Left lobe of liver (tissue), 2 donors: ENCODE data around the gene NR5A1. TPM values are rescaled to one million over a fixed set of nuclear protein-coding genes. Genes with fewer than 3 reads are reported as not detected.
A peak's percentile ranks its signal among the peaks of the same experiment; 100 is the strongest.

Experiments
- ATAC-seq: fragments of 200-7000 bp; cut with Tn5 transposase; one replicate; pipeline ENCODE4 v1.9.1; 2020; ENCODE audit warnings: mild to moderate bottlenecking, moderate library complexity
- DNase-seq: peaks from one replicate; pipeline ENCODE4 v3.0.0-alpha.2; 2020; ENCODE audit warnings: low spot score
- total RNA-seq: library from RNA; stranded (reverse); gene quantifications from one replicate; pipeline ENCODE4 v1.2.1, GENCODE V29; 2021
- donor health status: DM: no; HTN: no; CAD: no; lungs with moderate emphysema.
- donor health status: DM: no; HTN: yes; CAD: no.

NR5A1 gene
- 0.40 TPM for total RNA-seq

- ATAC-seq = no peak
- no peak for DNase-seq
Observed at GRCh38 chr9:124506931-124507879, at the start of gene NR5A1. TSS of gene NR5A1 (minus strand) at chr9:124507399. CDS start at chr9:124503395, 4,004 bp downstream.

DNA sequence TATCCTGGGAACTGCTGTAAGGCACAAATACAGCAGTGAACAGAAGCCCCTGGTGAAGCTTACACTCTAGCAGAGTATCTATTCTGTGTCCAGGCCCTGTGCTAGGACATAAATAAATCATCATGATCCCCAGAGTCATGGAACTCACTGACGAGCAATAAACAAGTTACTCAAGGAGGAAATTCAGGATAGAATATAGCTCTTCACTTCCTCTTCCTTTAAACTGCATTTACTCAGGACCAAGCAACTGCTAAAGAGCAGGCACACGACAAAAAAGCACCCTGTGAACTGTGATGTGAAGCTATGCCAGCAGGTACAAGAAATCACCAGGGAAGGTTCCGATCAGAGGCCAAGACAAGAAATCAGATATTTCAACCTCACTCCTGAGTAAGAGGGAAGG, 47.8 kb upstream of the NR5A1 start:
- ATAC-seq (no peak), DNase-seq (no peak)

GRCh38 chr9:124553738-124554137, 46.5 kb upstream of the NR5A1 start:
- no peak for DNase-seq
- no peak for ATAC-seq

GRCh38 chr9:124552273-124552605, 45.0 kb upstream of the NR5A1 start:
- ATAC-seq = peak; percentile 17
- DNase-seq = no peak

DNA sequence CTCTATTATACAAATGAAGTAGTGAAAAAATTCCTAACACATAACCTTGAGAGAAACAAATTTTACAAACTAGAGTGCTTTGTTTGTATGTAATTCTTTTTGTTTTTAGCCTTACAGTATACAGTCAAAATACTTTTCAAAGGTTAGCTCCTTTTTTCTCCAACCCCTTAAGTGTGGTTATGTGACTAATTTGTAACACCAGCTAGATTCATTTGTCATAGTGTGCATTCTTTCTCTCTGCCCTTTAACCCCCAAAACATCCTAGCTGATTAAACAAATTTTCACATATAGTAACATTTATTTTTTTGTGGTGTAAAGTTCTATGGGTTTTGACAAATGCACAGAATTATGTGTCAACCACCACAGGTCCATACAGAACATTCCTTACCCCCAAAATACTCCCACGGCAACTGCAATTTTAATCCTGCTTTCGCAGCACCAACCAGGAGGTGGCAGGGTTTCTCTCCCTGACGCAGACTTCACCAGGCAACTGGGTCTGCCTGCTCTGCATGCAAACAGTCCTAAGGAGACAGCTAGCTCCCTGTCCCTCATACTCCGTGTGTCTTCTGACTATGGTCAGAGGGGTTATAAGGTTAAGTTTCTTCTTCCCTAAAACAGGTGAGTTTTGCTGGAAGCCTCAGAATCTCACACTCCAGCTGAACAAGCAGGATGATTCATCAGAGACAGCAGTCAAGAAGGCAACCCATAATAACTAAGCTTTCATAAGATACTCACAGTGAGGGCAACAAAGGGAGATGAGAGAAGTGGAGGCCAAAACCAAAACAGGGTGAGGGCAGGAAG, 44.5 kb upstream of the NR5A1 start:
- DNase-seq = peak; percentile 49

GRCh38 chr9:124550072-124550471, 42.9 kb upstream of the NR5A1 start:
- ATAC-seq = no peak
- no peak for DNase-seq

More for the DNA sequence above, 44.5 kb upstream of the NR5A1 start:
- ATAC-seq = peak; percentile 95

DNA sequence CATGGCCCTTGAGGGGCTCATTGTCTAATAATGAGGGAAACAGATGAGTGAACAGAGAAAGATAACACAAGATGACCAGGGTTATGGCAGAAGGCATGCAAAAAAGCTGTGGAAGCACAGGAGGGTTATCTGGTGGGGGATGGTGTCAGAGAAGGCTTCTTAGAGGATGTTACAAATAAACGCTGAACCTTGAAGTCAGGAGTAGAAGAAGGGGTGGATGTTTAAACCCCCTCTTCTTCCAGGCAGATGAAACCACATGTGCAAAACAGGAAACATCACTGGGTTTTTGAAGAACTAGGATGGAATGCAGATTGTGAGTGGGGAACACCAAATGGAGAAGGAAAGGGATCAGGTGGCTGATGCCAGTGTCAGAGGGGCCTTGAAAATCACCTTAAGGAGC, 41.8 kb upstream of the NR5A1 start:
- ATAC-seq (no peak), DNase-seq (no peak)

- no peak for ATAC-seq
Observed at GRCh38 chr9:124544535-124544934, 37.3 kb upstream of the NR5A1 start.

GRCh38 chr9:124541824-124542223, 34.6 kb upstream of the NR5A1 start:
- DNase-seq (no peak), ATAC-seq (no peak)

More at GRCh38 chr9:124544535-124544934, 37.3 kb upstream of the NR5A1 start:
- DNase-seq = no peak

DNA sequence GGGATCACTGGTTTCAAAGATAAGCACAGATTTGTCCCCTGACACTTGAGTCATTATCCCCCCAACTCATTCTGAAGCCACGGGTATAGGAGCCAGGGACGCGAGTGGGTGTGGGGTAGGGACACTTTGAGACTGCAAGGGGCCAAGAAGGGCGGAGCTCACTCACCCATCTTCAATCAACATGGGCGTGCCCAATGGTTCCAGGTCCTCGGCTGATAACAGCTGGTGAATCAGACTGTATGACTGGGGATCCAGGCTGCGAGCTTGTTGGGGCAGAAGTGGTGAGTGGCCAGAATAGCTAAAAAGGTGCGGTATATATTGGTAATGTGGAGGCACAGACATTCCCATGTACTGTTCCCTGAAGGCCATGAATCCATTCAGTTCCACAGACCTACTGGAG, 30.7 kb upstream of the NR5A1 start:
- no peak for ATAC-seq
- no peak for DNase-seq

DNA sequence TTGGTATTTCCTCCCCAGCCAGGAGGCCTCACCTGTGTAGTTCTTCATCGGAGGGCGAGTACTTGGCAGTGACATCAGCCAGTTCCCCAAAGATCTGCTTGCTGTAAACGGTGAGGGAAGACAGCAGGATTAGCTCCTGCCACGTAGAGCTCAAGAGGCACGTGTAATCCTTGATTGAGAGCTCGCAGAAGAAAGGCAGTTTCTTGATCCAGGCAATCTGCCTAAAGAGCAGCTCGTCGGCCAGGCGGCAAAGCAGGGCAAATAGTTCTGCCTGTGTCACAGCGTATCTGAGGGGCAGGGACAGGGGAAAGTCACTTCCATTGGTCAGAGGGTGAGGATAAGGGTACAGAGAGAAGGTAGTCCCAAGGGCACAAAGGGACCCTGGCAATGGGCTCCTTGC, 28.6 kb upstream of the NR5A1 start:
- DNase-seq = no peak
- ATAC-seq = no peak

DNA sequence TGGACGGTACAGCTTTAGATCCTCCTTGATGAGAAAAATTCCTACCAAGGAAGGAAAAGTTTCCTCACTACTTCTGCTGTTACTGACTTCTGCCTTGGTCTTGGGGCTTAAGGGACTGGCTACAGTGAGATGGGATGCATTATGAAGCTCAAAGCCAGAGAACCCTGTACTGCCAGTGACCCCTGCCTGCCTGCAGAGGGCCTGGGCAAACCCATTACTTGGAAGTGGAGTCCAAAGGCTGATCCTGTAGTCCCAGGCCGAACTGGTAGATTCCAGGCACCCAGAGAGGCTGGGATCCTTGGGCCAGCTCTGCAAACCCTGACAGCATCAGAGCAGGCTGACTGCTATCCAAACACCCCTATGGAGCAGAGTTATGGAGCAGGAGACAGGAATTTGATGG, 25.7 kb upstream of the NR5A1 start:
- DNase-seq (no peak), ATAC-seq (no peak)

GRCh38 chr9:124531115-124531514, 23.9 kb upstream of the NR5A1 start:
- ATAC-seq (no peak), DNase-seq (no peak)

GRCh38 chr9:124530246-124530645, 23.0 kb upstream of the NR5A1 start:
- ATAC-seq = no peak

DNA sequence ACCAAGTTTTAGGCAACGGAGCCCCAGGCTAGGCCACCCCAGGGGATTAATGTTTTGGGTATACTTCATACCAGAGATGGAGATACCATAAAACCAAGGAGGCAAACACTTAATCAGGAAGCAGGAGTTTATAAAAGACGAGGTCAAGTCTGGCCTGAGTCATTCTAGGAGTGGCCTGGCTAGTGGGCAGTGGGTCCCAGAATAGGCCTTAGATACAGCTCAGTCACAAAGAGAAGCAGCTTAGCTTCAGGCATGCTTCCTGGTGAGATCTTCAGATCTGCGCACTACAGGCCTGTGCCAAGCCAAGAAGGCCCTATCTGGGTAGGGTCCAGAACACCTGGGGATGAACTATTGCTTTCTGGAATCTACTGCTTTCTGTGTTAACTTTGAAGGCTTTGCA, 20.6 kb upstream of the NR5A1 start:
- no peak for ATAC-seq
- no peak for DNase-seq

More at GRCh38 chr9:124530246-124530645, 23.0 kb upstream of the NR5A1 start:
- DNase-seq = no peak

GRCh38 chr9:124526174-124526573, 19.0 kb upstream of the NR5A1 start:
- DNase-seq (no peak), ATAC-seq (no peak)

- DNase-seq (no peak), ATAC-seq (no peak)
Observed at GRCh38 chr9:124522121-124523098, 15.2 kb upstream of the NR5A1 start.

GRCh38 chr9:124521142-124521541, 13.9 kb upstream of the NR5A1 start:
- ATAC-seq (no peak), DNase-seq (no peak)

DNA sequence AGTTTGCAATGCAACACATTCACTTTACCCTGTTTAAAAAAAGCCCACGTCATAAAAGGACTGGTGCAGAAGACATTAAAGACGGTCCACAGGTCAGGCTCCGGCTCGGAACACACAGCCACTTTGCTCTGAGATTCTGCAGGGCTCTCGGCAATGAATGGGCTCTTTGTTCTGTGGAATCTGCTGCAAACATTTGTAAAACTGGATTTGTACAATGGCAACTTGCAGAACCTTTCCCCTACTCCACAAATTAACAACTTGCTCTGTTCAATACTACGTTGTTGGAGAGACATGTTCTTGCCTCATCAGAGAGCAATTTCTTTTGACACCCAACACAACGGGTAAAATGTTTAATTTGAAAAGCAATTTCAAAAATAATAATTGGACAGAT, 13.0 kb upstream of the NR5A1 start:
- ATAC-seq = no peak
- no peak for DNase-seq

DNA sequence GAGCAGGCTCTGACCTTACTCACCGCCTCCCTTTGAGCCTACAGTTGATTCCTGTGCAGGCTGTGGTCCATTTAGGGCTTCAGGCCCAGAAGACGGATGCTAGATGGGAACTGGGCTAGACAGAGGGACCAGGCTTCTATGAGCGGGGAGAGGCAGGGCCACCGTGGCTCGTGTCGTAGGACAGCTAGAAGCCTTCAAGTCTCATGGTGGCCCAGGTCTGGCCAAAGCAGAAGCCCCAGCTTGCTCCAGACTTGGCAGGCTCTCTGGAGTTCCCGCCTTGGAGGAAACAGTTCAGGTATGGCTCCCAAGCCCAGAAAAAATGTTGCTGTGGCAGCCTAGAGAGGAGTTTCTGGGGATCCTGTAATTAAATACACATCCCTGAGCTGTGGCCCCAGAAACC, 10.9 kb upstream of the NR5A1 start:
- no peak for DNase-seq
- no peak for ATAC-seq

GRCh38 chr9:124517600-124517999, 10.4 kb upstream of the NR5A1 start:
- ATAC-seq (no peak), DNase-seq (no peak)
